HPDE6-E6E7 (cell line): ENCODE measurements around the gene CFAP251.
"Not testable (repeated sequence)": the region's sequence is repeated elsewhere in the genome, so short reads cannot be mapped to it uniquely, and the experiment has no call there.

Experiments
- DNase-seq: peaks from one replicate; pipeline ENCODE4 v3.0.0; 2011; ENCODE audit warnings: missing footprints; ENCODE audit errors: extremely low spot score

The CFAP251 gene

DNA sequence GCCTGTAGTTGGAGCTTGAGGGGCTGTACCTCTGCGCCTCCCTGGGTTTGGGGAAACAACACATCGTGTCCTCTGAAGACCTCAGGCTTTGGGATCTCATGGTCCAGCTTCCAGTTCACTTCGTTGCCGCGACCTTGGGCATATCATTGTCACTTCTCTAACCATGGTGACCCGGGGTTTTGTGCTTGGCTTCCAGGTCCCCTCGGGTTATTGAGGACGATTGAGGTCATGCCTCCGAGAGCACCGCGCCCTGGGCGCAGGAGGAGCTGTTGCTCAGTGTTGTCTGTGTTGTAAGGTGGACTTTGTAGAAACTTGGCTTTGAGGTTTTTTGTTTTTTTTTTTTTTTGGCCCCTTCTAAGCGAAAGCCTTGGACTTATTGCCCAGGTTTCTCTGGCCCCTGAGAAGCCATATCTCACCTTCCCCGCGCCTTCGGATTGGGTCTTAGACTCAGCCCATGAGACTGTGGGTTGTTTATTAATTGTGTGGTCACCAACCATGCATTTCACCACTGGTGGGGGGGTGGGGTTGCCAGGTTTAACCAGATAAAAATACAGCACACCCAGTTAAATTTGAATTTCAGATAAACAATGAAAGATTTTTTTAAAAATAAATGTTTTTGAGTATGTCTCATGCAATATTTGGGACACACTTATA is 105.9 kb downstream of the CFAP251 start:
- DNase-seq = peak; percentile 21

GRCh38 chr12:122026706-122027333 is 108.4 kb downstream of the CFAP251 start:
- DNase-seq = no peak

DNA sequence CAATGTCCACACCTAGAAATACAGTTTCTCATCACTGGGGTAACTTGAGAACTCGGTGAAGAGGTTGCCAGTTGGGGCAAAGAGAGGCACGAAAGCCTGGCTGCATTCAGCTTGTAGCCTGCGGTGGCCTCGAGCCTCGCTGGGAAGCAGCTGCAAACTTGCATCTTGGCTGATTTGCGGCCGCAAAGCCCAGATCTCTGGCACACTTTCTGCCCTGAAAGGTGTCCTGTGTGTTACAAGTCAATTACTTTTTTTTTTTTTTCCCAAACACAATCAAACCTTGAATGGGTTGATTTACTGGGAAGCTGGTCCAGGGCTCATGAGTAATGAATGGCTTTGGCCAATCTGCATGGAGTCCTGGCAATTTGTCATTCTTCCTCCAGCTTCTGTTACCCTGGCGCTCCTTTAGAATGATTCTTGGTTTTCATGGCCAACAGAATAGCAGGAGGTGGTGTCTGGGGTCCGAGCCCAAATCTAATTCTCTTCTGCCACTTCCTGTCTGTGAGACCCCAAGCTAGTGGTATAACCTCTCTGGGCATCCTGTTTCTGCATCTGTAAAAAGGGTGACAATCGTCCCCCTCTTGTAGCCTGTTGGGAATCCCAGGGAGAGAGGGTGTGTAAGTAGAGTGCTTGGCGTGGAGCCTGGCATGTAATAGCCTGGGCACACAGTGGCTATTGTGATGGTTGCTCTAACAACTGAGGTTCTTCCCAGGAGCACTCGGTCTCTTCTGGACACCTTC is 109.9 kb downstream of the CFAP251 start:
- peak; percentile 41 for DNase-seq

DNA sequence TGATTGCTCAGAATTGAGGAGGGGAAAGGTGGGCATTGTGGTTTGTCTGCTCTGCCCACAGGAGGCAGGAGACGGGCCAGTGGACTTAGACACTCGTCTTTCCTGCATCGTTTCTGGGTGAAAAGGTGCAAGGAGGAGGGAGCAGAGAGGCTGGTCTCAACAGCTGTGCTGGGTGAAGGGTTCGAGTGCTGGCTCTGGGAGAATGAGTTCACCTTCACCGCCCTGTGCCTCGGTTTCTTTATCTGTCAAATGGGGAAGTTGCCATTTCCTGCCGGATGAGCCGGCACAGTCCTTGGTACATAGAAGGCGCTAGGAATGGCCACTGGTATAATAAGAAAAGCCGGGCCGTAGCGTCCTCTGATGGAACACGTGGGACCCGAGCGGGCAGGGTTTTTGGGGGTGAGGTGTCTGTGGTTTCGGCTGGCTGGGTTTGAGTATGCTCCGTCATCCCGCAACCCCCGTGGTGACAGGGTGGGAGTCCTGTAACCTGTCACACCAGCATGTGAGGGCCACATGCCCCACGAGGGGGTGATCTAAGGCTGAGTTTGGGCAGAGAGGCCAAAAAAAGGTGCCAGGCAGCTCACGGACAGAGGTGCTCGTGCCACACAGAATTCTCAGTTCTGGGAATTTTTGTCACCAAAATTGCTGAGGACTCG is 110.6 kb downstream of the CFAP251 start:
- DNase-seq = no peak

DNA sequence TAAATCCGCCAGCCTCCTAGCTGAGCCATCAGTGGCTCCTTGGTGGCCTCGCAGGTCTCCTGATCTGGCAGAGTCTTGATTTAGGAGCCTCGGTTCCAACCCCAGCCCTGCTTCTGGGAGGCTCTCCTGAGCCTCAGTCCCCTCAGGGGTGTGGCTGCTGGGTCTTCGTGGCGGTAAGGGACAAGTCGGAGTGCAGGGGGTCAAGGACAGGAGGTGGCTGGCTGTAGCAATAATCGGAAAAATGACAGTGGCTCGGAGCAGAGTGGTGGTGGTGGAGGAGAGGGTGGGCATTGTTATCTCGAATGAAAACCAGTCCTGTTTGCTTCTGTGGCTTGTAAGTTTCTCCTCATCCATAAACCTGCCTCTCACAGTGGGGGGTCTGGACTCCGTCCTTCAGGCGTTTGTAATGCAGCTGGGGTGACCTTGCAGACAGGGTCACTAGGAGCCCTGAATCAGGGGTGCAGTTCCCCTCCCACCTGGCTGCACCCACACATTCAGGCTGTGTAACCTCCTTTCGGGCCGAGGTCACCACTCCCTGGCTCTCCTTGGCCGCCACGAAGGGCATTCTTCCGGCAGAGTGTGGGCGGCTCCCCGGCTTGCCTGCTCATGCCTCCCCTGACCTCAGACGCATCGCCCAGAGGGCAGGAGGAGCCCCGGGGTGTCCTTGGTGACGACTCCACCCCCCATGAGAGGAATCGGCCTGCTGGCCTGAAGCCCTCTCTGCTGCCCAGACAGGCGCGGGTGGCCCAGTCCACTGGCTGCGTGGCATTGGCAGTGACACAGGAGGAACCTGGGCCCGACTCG is 111.4 kb downstream of the CFAP251 start:
- DNase-seq = peak; percentile 89

DNA sequence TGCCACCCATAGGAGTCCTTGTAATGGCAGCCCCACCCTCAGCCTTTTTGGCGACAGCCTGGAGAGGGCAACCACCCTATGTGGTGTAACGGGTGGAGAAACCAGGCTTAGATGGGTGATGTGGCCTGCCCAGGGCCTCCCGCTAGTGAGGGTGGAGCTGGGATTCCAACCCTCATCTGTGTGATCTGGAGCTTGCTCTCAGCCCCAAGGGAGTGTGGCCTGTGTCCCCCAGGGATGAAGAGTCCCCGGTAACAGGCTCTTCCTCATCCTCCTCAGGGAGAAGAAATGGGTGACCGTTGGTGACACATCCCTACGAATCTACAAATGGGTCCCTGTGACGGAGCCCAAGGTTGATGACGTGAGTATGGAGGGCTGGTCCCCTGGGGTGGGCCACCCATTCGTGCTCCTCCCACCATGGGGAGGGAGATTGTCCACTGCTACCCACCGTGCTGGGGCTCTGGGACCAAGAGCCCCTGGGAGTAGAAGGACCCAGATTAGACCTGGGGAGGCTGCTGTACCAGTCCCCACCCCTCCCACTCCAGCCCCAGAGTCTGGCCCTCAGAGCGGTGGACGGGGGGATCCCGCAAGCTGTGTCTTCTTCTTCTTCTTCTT is 112.1 kb downstream of the CFAP251 start:
- no peak for DNase-seq

DNA sequence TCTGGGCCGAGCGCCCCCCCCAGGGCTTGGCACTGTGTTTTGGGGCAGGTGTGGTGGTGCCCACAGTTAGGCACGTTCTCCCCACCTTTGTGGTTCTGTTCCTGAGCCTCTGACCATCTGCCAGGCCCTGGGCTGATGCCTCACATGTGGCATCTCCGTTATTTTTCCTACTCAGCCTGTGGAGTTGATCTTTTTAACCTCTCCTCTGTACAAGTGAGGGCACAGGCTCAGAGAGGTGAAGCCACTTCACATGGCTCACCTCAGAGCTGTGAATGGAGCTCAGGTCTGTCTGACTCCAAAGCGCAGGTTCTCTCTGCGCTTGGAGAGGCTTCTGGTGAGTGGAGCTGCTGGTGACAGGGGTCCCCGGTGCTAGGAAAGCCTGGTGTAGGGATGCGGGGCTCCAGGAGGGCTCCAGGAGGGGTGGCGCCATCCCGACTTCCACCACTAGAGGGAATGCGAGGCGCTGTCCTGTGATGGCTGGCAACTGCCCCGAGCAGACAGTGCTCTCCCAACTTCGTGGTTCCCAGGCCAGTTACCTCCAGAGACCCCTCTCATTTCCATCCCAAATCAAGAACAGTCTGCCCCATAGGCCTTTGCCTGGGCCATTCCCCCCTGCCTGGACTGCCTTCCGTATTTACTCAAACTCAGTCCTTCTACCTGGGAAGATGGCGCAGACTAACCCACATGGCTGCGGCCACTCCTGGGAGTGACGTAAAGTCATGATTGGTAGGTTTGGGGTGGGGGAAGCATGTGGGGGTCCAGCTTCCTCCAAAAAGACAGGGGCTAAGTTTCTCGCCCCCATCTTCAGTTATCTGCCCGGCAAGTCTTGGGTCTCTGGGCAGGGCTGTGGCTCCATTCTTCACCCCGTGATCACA is 113.2 kb downstream of the CFAP251 start:
- peak; percentile 19 for DNase-seq

DNA sequence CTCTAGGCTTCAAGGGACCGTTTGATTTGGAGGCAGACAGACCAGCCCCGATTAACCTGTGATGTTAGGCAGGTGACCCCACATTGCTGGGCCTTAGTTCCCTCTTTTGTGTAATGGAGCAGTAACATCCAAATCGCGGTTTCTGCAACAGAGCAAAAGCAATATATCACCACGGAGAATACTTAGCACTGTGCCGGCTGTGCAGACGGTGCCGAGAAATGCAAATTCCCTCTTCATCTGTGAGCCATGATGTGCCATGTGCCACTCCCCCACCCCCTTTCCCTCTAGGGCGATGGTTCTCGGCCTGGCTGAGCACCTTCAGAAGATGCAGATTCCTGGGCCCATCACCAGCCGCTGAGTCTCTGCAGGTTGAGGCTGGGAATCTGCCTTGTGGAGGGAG is 114.2 kb downstream of the CFAP251 start:
- no peak for DNase-seq

DNA sequence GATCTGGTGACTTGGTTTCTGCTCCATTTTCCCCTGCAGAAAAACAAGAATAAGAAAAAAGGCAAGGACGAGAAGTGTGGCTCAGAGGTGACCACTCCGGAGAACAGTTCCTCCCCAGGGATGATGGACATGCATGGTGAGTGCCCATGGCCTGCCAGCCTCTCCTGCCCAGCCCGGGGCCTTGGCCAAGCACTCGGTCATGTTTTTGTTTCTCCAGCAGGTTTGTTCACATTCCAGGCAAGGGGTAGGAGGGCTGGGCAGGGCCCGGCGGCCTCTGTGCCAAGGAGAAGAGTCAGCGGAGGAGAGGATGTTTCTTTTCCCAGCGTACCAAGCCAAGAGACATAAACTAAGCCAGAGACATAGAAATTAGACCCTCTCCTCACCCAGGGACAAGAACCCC is 116.9 kb downstream of the CFAP251 start:
- DNase-seq = peak; percentile 42

GRCh38 chr12:122036153-122036552 is 117.8 kb downstream of the CFAP251 start:
- no peak for DNase-seq

GRCh38 chr12:122040579-122041386 is 122.4 kb downstream of the CFAP251 start:
- no peak for DNase-seq

DNA sequence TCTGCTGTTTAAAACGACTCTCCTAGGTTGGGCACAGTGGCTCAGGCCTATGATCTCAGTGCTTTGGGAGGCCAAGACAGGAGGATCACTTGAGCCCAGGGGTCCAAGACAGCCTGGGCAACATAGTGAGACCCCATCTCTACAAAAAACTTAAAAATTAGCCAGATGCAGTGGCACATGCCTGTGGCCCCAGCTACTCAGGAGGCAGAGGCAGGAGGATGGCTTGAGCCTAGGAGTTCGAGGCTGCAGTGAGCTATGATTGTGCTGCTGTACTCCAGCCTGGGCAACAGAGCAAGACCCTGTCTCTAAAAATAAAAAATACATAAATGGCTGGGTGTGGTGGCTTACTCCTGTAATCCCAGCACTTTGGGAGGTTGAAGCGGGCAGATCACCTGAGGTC is 123.1 kb downstream of the CFAP251 start:
- not testable (repeated sequence) for DNase-seq

GRCh38 chr12:122042910-122043309 is 124.5 kb downstream of the CFAP251 start:
- DNase-seq = no peak

DNA sequence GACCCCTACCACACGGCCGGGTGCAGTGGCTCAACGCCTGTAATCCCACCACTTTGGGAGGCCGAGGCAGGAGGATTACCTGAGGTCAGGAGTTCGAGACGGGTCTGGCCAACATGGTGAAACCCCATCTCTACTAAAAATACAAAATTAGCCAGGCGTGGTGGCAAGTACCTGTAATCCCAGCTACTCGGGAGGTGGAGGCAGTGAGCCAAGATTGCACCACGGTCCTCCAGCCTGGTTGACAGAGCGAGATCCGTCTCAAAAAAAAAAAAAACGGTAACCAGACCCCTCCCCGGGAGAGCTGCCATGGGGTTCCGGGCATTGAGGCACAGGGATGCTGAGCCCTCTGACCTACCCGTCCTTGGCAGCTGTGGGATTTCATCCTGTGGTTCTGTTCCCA is 125.1 kb downstream of the CFAP251 start:
- no peak for DNase-seq

DNA sequence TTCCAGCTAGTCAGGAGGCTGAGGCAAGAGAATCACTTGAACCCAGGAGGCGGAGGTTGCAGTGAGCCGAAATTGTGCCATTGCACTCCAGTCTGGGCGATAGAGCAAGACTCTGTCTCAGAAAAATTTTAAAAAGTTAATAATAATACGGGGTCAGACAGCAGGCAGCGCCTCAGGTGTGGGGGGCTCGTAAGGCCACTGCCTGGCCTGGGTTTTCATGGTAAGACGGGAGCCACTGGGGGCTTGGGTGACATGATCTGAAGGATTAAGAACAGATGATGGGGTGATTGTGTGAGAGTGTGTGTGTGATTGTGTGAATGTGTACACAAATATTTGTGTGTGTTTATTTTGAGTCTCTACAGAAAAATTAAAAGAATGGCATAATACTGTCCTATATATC is 126.9 kb downstream of the CFAP251 start:
- no peak for DNase-seq

GRCh38 chr12:122046145-122046544 is 127.8 kb downstream of the CFAP251 start:
- DNase-seq = no peak

GRCh38 chr12:122048151-122048550 is 129.8 kb downstream of the CFAP251 start:
- no peak for DNase-seq

DNA sequence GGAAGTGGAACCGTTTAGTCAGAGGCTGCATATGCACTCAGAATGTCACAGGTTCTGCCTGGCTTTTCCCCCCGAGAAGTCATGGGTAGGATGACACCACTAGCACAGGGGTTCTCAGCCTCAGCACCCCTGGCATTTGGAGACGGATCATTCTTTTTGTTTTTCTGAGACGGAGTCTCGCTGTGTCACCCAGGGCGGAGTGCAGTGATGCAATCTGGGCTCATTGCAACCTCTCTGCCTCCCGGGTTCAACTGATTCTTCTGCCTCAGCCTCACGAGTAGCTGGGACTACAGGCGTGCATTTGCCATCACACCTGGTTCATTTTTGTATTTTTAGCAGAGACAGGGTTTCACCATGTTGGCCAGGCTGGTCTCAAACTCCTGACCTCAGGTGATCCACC is 131.4 kb downstream of the CFAP251 start:
- DNase-seq = no peak

- DNase-seq = no peak
Observed at GRCh38 chr12:122050706-122051105, 132.3 kb downstream of the CFAP251 start.
